Transverse colon (tissue), 4 donors: ENCODE data around the gene ITPKB. TPM values are rescaled to one million over a fixed set of nuclear protein-coding genes. Genes with fewer than 3 reads are reported as not detected.

Experiments used
- DNase-seq: peaks from one replicate; pipeline ENCODE4 v3.0.0-alpha.2; 2019
- H3K27ac ChIP-seq, 4 donors: fragments of 200-600 bp; sonication (generic); 2 replicates each; pipeline ENCODE4 v1.5.1; 2016 to 2018; ENCODE audit warnings: inconsistent platforms in 4 of 4
- H3K27me3 ChIP-seq: fragments of 200-600 bp; sonication (generic); 2 replicates; pipeline ENCODE4 v1.5.1; 2017; ENCODE audit warnings: inconsistent platforms
- H3K36me3 ChIP-seq, 4 donors: fragments of 200-600 bp; sonication (generic); 2 replicates each; pipeline ENCODE4 v1.5.1; 2017 to 2019; ENCODE audit warnings: inconsistent platforms in 4 of 4
- H3K4me1 ChIP-seq, 4 donors: fragments of 200-600 bp; sonication (generic); 2 replicates each; pipeline ENCODE4 v1.5.1; 2017 to 2020; ENCODE audit warnings: inconsistent platforms in 4 of 4
- H3K4me3 ChIP-seq, 4 donors: fragments of 200-600 bp; sonication (generic); 1 replicate in 1 of 4; 2 replicates in 3 of 4; pipeline versions ENCODE4 v1.5.1 to v1.6.1; 2017 to 2019; ENCODE audit warnings: inconsistent platforms in 4 of 4
- H3K9me3 ChIP-seq, 2 donors: fragments of 200-600 bp; sonication (generic); 2 replicates each; pipeline ENCODE4 v1.5.1; 2017 to 2019; ENCODE audit warnings: inconsistent platforms in 2 of 2
- CTCF ChIP-seq, 5 experiments: fragments of 200-600 bp in 3 of 5; fragments of 450-650 bp in 2 of 5; sonication (generic) in 3 of 5; IDR thresholded peaks; 1 replicate in 2 of 5; 2 replicates in 3 of 5; pipeline ENCODE4 v1.5.1; 2016 to 2017; ENCODE audit warnings: antibody characterized with exemption in 5 of 5, inconsistent platforms in 3 of 5, mild to moderate bottlenecking in 2 of 5, moderate library complexity in 1 of 5
- EP300 ChIP-seq: sonication (generic); formaldehyde crosslinking; IDR thresholded peaks from one replicate; pipeline ENCODE4 v1.6.1; 2017; ENCODE audit warnings: antibody characterized with exemption, low read depth
- POLR2A ChIP-seq: fragments of 450-650 bp; IDR thresholded peaks from one replicate; pipeline ENCODE4 v1.6.1; 2016; ENCODE audit warnings: antibody characterized with exemption, mild to moderate bottlenecking, moderate library complexity
- POLR2AphosphoS5 ChIP-seq, 3 donors: sonication (generic); formaldehyde crosslinking; IDR thresholded peaks; one replicate each; pipeline ENCODE4 v1.6.1; 2016; ENCODE audit warnings: antibody characterized with exemption in 3 of 3
- WGBS, 2 donors: methylation state at CpG; one replicate each; pipeline ENCODE4 v1.1.5; 2018; ENCODE audit warnings: low coverage in 1 of 2; 5-methylcytosine and 5-hydroxymethylcytosine counted together
- in situ Hi-C, 4 donors: fragments of 200-750 bp; cut with MboI; loops; one replicate each; pipeline versions ENCODE4 v1.15.0 to v1.15.1; 2017; ENCODE audit warnings: low sequenced_read_pairs in 3 of 4, low pct_ligation_motif_present in 1 of 4, low pct_unique_long_range_greater_than_20kb in 1 of 4
- intact Hi-C: fragments of 100-400 bp; cut with DNase I; formaldehyde crosslinking; loops from one replicate; pipeline ENCODE4 v1.15.1; 2023; ENCODE audit warnings: low total_unique reads
- total RNA-seq, 4 donors: library from RNA; depleted of rRNA; stranded (reverse); fragments of >200 nt; gene quantifications; one replicate each; pipeline ENCODE4 v1.1.0, GENCODE V29; 2016

ITPKB gene
- total RNA-seq, 4 donors from 2014 or later, result 14.3 to 57.6 (median 23.7) TPM

- intact Hi-C loops (no loop called here), in situ Hi-C loops (loop anchor here in 1 of 4 donors (25.0 kb wide), 1 partner anchor 810 kb away; no protein-coding TSS in a partner anchor)
- 58 to 64% methylated on average over 5 to 6 of the region's 6 CpGs for WGBS, 2 donors
- peak overlapping the region in 3 of 4 donors; percentile 7 to 61 (median 47) for H3K27ac ChIP-seq
- H3K36me3 ChIP-seq, result no peaks in the 10 kb centered on the region
- no peak for DNase-seq
- H3K9me3 ChIP-seq, result no peaks in the 10 kb centered on the region
- peaks cover 0 to 23% (median 14%) of the 10 kb centered on the region in 4 donors for H3K4me1 ChIP-seq
- no peak overlapping the region for H3K4me3 ChIP-seq
- no peaks in the 10 kb centered on the region for H3K27me3 ChIP-seq
- TF ChIP-seq POLR2A, result no peak
- no peak for TF ChIP-seq POLR2AphosphoS5 (IDR thresholded peaks at IDR 0.05)
- TF ChIP-seq CTCF (IDR thresholded peaks at IDR 0.05), result no peak
- TF ChIP-seq EP300, result no peak
Observed at GRCh38 chr1:226627050-226627755, 111.9 kb downstream of the ITPKB start.

- Histone ChIP-seq H3K27me3 (no peaks in the 10 kb centered on the region), H3K4me3 (no peak overlapping the region), H3K27ac (peak overlapping the region in 2 of 4 donors; percentile 7 to 61), H3K9me3 (no peaks in the 10 kb centered on the region), H3K36me3 (no peaks in the 10 kb centered on the region), H3K4me1 (peaks cover 0 to 23% (median 11%) of the 10 kb centered on the region in 4 donors)
- peak; percentile 68 for DNase-seq
- 30 to 35% methylated on average over 5 to 11 of the region's 11 CpGs for WGBS, 2 donors
- no peak for TF ChIP-seq POLR2A
- peak; percentile 72 to 96 (median 85) for TF ChIP-seq CTCF (IDR thresholded peaks at IDR 0.05)
- in situ Hi-C loops (loop anchor here in 1 of 4 donors (25.0 kb wide), 1 partner anchor 811 kb away; no protein-coding TSS in a partner anchor), intact Hi-C loops (no loop called here)
Observed at GRCh38 chr1:226626577-226626956, 112.5 kb downstream of the ITPKB start.

GRCh38 chr1:226625832-226626576 is 113.1 kb downstream of the ITPKB start:
- Histone ChIP-seq H3K4me1 (peaks cover 0 to 23% (median 10%) of the 10 kb centered on the region in 4 donors), H3K36me3 (no peaks in the 10 kb centered on the region), H3K4me3 (no peak overlapping the region), H3K27ac (peak overlapping the region in 1 of 4 donors; percentile 61), H3K27me3 (no peaks in the 10 kb centered on the region), H3K9me3 (no peaks in the 10 kb centered on the region)
- peak; percentile 2 for DNase-seq
- TF ChIP-seq CTCF (IDR thresholded peaks at IDR 0.05), result no peak
- TF ChIP-seq POLR2AphosphoS5 (IDR thresholded peaks at IDR 0.05), result no peak
- TF ChIP-seq EP300, result no peak
- no peak for TF ChIP-seq POLR2A
- in situ Hi-C loops, result loop anchor here in 1 of 4 donors (25.0 kb wide), 1 partner anchor 811 kb away; no protein-coding TSS in a partner anchor
- WGBS, 2 donors, result 79 to 80% methylated on average over 3 to 10 of the region's 10 CpGs
- intact Hi-C loops, result no loop called here

- WGBS, 2 donors, result 88 to 100% methylated on average over 2 to 6 of the region's 6 CpGs
Observed at GRCh38 chr1:226625326-226625725, 113.8 kb downstream of the ITPKB start.

More at GRCh38 chr1:226625326-226625725, 113.8 kb downstream of the ITPKB start:
- Histone ChIP-seq H3K27me3 (no peaks in the 10 kb centered on the region), H3K27ac (no peak overlapping the region), H3K36me3 (no peaks in the 10 kb centered on the region), H3K4me1 (peaks cover 0 to 23% (median 10%) of the 10 kb centered on the region in 4 donors), H3K9me3 (no peaks in the 10 kb centered on the region), H3K4me3 (no peak overlapping the region)
- TF ChIP-seq POLR2AphosphoS5 (IDR thresholded peaks at IDR 0.05) (no peak), CTCF (IDR thresholded peaks at IDR 0.05) (no peak), POLR2A (no peak), EP300 (no peak)
- intact Hi-C loops, result no loop called here
- in situ Hi-C loops, result loop anchor here in 1 of 4 donors (25.0 kb wide), 1 partner anchor 812 kb away; no protein-coding TSS in a partner anchor
- DNase-seq, result no peak
